ENCODE data around the gene NRXN3. TPM values are rescaled to one million over a fixed set of nuclear protein-coding genes. Genes with fewer than 3 reads are reported as not detected.

Gene NRXN3
- total RNA-seq, 1 experiment from 2014 or later: not detected

DNA sequence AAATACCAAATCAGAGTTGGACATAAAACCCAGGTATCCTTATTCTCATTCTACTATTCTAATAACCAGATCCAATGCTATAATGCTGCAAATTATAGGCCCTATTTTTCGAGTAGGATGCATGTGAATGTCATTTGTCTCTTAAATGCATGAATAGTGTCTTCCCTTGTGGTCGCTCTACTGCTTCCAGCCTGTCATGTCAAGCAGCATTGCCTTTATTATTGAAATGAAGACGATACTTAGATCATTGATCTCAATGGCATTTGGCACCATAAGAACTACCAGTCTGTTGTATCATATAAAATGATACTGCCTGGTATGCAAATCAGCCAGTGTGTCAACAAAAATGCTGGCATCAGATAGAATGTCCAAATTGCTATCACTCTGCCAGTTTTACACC is 1392.0 kb downstream of the NRXN3 start:
- in situ Hi-C loops (cut with HindIII; ENCODE audit: low sequenced_read_pairs): no loop called here
- DNase-seq (ENCODE audit: low spot score): no peak

GRCh38 chr14:79564371-79564770 is 1394.2 kb downstream of the NRXN3 start:
- DNase-seq (ENCODE audit: low spot score): no peak
- in situ Hi-C loops (cut with HindIII; ENCODE audit: low sequenced_read_pairs): no loop called here

GRCh38 chr14:79567306-79567705 is 1397.1 kb downstream of the NRXN3 start:
- in situ Hi-C loops (cut with HindIII; ENCODE audit: low sequenced_read_pairs): no loop called here
- DNase-seq (ENCODE audit: low spot score): peak; percentile 69

DNA sequence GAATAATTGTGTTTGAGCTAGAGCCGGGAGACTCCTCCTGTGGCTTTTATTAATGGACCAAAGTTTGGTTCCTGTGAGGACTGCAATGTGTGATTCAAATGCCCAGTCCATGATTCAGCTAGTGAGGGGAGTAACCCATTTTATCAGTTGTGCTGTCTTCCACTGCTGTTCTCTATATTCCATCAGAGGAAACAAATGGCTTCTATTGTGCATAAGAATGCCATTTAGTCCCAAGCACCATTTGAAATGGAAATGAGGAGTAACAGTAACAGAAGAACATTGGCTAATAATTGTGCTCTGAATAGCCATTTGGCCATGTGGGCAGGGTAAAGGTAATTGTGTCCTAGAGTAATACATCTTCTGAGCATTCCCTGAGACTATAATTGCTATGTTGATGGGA is 1398.4 kb downstream of the NRXN3 start:
- in situ Hi-C loops (cut with HindIII; ENCODE audit: low sequenced_read_pairs): no loop called here
- DNase-seq (ENCODE audit: low spot score): no peak

DNA sequence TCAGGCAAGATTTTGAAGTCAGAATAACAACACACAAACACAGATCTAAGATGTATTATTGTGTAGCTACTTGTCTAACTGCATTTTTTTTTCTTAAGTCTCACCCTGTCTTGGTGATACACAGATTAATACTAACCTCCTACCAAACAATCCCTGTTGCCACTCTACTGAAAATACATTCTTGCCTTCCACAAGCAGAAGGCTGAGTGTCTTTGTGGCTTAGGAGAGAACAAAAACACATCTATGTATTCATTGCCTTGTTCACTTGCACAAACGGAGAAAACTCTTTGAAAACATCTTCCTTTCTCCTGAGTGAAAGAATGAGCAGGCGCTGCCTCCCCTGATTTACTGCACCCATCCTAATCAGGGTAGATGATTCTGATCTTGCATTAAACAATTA is 1398.9 kb downstream of the NRXN3 start:
- in situ Hi-C loops (cut with HindIII; ENCODE audit: low sequenced_read_pairs): no loop called here
- DNase-seq (ENCODE audit: low spot score): no peak

GRCh38 chr14:79570648-79571047 is 1400.5 kb downstream of the NRXN3 start:
- DNase-seq (ENCODE audit: low spot score): peak; percentile 57
- in situ Hi-C loops (cut with HindIII; ENCODE audit: low sequenced_read_pairs): no loop called here

- in situ Hi-C loops (cut with HindIII; ENCODE audit: low sequenced_read_pairs): no loop called here
- DNase-seq (ENCODE audit: low spot score): no peak
Observed at GRCh38 chr14:79571366-79571765, 1401.2 kb downstream of the NRXN3 start.

GRCh38 chr14:79573486-79573885 is 1403.3 kb downstream of the NRXN3 start:
- DNase-seq (ENCODE audit: low spot score): no peak
- in situ Hi-C loops (cut with HindIII; ENCODE audit: low sequenced_read_pairs): no loop called here

DNA sequence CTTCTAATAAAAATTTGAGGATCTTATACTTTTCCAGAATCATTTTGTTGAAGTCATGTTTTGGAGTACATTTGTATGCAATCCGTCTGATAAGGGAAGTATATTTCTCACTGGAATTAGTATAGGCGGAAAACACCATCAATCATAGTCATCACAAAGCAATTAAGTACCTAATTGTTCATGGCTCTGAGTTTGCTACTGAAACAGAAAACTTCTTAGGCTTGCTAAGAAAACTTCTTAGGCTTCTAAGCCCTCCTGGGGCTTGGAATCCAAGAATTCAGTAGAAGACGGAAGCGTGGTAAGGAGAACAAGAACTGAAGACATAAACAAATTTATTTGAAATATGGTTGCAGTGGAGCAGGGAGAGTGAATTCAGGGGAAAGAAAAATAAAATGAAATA is 1404.9 kb downstream of the NRXN3 start:
- in situ Hi-C loops (cut with HindIII; ENCODE audit: low sequenced_read_pairs): no loop called here
- no peak for DNase-seq (ENCODE audit: low spot score)

GRCh38 chr14:79576424-79576823 is 1406.3 kb downstream of the NRXN3 start:
- in situ Hi-C loops (cut with HindIII; ENCODE audit: low sequenced_read_pairs): no loop called here
- DNase-seq (ENCODE audit: low spot score): peak; percentile 98

GRCh38 chr14:79578470-79578869 is 1408.3 kb downstream of the NRXN3 start:
- DNase-seq (ENCODE audit: low spot score): no peak
- in situ Hi-C loops (cut with HindIII; ENCODE audit: low sequenced_read_pairs): no loop called here

- in situ Hi-C loops (cut with HindIII; ENCODE audit: low sequenced_read_pairs): no loop called here
- DNase-seq (ENCODE audit: low spot score): peak; percentile 60
Observed at GRCh38 chr14:79580414-79580813, 1410.2 kb downstream of the NRXN3 start.

- in situ Hi-C loops (cut with HindIII; ENCODE audit: low sequenced_read_pairs): no loop called here
Observed at GRCh38 chr14:79580906-79581305, 1410.7 kb downstream of the NRXN3 start.

DNA sequence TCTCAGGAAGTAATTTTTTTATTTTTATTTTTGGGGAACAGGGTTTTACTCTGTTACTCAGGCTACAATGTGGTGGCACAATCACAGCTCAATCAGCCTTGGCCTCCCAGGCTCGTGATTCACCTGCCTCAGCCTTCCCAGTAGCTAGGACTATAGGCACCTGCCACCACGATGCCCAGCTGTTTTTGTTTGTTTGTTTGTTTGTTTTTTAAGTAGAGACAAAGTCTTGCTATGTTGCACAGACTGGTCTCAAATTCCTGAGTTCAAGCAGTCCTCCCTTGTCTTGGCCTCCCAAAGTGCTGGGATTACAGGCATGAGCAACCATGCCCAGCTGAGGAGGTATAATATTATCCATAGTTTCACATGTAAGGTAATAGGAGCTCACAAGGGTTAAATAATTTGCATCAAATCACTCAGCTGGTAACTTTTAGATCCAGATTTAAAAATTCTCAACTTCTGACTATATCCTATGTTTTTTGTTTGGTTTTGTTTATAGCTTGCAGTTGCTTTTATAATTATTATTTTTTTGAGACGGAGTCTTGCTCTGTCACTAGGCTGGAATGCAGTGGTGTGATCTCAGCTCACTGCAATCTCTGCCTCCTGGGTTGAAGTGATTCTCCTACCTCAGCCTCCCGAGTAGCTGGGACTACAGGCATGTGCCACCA is 1411.9 kb downstream of the NRXN3 start:
- DNase-seq (ENCODE audit: low spot score): no peak
- in situ Hi-C loops (cut with HindIII; ENCODE audit: low sequenced_read_pairs): no loop called here

More at GRCh38 chr14:79580906-79581305, 1410.7 kb downstream of the NRXN3 start:
- peak; percentile 58 for DNase-seq (ENCODE audit: low spot score)

GRCh38 chr14:79583738-79584408 is 1413.7 kb downstream of the NRXN3 start:
- no peak for DNase-seq (ENCODE audit: low spot score)
- in situ Hi-C loops (cut with HindIII; ENCODE audit: low sequenced_read_pairs): no loop called here

- peak; percentile 56 for DNase-seq (ENCODE audit: low spot score)
- in situ Hi-C loops (cut with HindIII; ENCODE audit: low sequenced_read_pairs): no loop called here
Observed at GRCh38 chr14:79584679-79585078, 1414.5 kb downstream of the NRXN3 start.

DNA sequence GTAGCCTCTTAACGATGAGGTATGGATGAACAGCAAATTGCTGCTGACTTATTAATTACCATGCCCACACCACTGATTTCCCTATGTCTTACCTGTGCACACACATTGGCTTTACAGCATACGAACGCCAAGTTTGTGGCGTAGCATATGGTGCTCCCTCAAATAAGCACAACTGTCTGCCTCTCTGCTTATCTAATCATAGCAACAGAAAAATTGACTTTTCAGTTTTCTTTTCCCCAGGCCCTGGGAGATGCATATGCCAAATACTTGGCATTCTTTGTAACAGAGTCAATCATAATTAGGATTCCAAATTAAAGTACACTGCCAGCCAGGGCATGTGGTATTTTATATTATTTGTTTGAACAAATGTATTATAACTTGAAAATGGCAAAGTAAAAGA is 1415.7 kb downstream of the NRXN3 start:
- DNase-seq (ENCODE audit: low spot score): peak; percentile 78
- in situ Hi-C loops (cut with HindIII; ENCODE audit: low sequenced_read_pairs): no loop called here

DNA sequence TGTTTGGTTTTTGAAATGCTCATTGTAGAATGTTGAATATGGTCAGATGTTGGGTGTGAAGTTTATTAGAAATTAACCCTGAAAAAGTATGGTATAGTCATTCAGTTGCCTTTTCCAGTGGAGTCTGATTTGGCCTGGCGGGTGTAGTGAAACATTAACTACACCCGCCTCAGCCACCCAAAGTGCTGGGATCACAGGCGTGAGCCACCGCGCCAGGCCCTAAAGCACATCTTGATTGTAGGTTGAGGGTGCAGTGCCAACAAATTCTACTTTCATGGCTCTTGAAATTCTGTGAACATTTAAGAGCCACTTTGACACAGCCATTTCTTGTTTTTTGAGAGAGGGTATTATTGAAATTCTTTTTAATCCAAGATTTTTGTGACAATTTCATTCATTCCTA is 1416.2 kb downstream of the NRXN3 start:
- in situ Hi-C loops (cut with HindIII; ENCODE audit: low sequenced_read_pairs): no loop called here
- no peak for DNase-seq (ENCODE audit: low spot score)

DNA sequence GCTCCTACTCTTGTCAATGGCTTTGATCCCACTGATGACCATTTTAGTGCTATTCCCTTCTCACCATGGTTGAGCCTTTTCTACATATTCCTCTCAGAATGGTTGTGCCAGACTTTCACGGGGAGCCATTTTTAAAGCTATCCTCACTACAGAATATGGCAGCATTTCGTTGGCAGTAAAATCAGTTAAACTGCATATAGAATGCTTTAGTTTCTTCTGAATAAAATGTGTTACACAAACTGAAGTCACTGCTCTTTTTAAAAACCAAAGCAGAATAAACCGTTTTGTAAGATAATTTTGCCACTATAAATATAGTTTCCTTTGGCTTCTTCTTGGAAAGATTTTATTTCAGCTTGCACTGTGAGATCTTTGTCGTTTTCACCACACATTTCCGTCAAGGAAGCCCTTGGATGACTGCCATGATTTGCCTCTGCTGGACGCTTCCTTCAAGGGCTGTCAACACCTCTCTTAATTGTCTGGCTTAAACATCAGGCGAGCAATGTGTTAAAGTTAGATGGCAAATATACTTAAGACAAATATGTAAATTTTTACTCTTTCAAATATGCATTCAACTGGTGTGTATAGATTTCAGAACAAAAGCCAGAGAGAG is 1416.9 kb downstream of the NRXN3 start:
- in situ Hi-C loops (cut with HindIII; ENCODE audit: low sequenced_read_pairs): no loop called here

DNA sequence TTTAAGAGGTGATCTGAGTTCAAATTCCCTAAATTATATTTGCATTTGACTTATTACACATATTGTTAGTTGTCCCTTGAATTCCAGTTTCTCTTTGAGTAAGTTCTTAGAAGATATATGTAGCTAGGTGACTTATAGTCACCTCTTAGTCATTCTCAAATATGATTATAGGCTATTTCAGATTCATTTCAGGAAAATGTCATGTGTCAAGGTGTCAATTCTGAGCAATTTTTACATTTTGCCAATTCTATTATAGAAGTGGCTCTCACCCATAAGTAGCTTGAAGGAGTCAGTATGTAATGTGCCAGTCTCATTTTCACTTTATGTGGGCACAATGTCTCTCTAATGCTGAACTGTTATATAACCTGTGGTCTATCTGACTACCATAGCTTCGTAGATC is 1417.7 kb downstream of the NRXN3 start:
- in situ Hi-C loops (cut with HindIII; ENCODE audit: low sequenced_read_pairs): no loop called here
- DNase-seq (ENCODE audit: low spot score): no peak

More for the DNA sequence above, 1416.9 kb downstream of the NRXN3 start:
- DNase-seq (ENCODE audit: low spot score): peak; percentile 74

- DNase-seq (ENCODE audit: low spot score): peak; percentile 47
- in situ Hi-C loops (cut with HindIII; ENCODE audit: low sequenced_read_pairs): no loop called here
Observed at GRCh38 chr14:79588398-79588797, 1418.2 kb downstream of the NRXN3 start.

Measured in G401 (cell line).